HEK293 (cell line): ENCODE data around the gene DNAH3.

Experiments
- CTCF ChIA-PET: fragments of 350-600 bp; formaldehyde crosslinking; extraction: SDS; loops from one replicate; lab custom pipeline; 2021; ENCODE audit warnings: antibody characterized with exemption; lab: Yijun Ruan, JAX
- POLR2A ChIA-PET: fragments of 300-600 bp; formaldehyde crosslinking; extraction: SDS; loops from one replicate; lab custom pipeline; 2020; ENCODE audit warnings: antibody characterized with exemption, inconsistent platforms; lab: Yijun Ruan, JAX
- H3K27ac ChIP-seq: fragments of 200-500 bp; sonication (Bioruptor generic); 2 replicates; pipeline ENCODE4 v1.5.1; 2014; ENCODE audit warnings: low read depth, low read length, control low read depth, inconsistent platforms; ENCODE audit errors: extremely low read depth
- H3K36me3 ChIP-seq, 2 experiments: fragments of 200-500 bp in 1 of 2; sonication (Bioruptor generic) in 1 of 2; 1 replicate in 1 of 2; 2 replicates in 1 of 2; pipeline ENCODE4 v1.5.1; 2014 to 2017; ENCODE audit warnings: inconsistent platforms in 2 of 2, low read length in 2 of 2; ENCODE audit not compliant: control insufficient read depth in 2 of 2, insufficient read depth in 1 of 2
- H3K4me1 ChIP-seq: fragments of 200-500 bp; sonication (Bioruptor generic); 2 replicates; pipeline ENCODE4 v1.5.1; 2014; ENCODE audit warnings: mild to moderate bottlenecking, low read length, inconsistent platforms; ENCODE audit not compliant: control insufficient read depth, insufficient read depth
- H3K4me3 ChIP-seq: 2 replicates; pipeline ENCODE4 v1.5.1; 2011; ENCODE audit warnings: low read depth, mild to moderate bottlenecking, control low read depth, low read length, moderate library complexity
- H3K9me3 ChIP-seq: fragments of 200-500 bp; sonication (Bioruptor generic); 2 replicates; pipeline ENCODE4 v1.5.1; 2014; ENCODE audit warnings: low read depth, low read length, inconsistent platforms; ENCODE audit not compliant: control insufficient read depth, insufficient read depth
- GLIS1 ChIP-seq: fragments of 450-650 bp; formaldehyde crosslinking; IDR thresholded peaks from 2 replicates; pipeline ENCODE4 v1.5.1; 2016; ENCODE audit warnings: missing biosample characterization, missing genetic modification characterization
- MZF1 ChIP-seq: fragments of 450-650 bp; formaldehyde crosslinking; IDR thresholded peaks from 2 replicates; pipeline ENCODE4 v1.5.1; 2017; ENCODE audit warnings: missing biosample characterization, missing genetic modification characterization, borderline replicate concordance
- OVOL3 ChIP-seq: fragments of 450-650 bp; formaldehyde crosslinking; IDR thresholded peaks from 2 replicates; pipeline ENCODE4 v1.5.1; 2016; ENCODE audit warnings: missing biosample characterization, missing genetic modification characterization
- SCRT1 ChIP-seq: fragments of 450-650 bp; formaldehyde crosslinking; IDR thresholded peaks from 2 replicates; pipeline ENCODE4 v1.5.1; 2016; ENCODE audit warnings: missing biosample characterization, missing genetic modification characterization, borderline replicate concordance
- ZEB2 ChIP-seq: fragments of 450-650 bp; formaldehyde crosslinking; IDR thresholded peaks from 2 replicates; pipeline ENCODE4 v1.5.1; 2016; ENCODE audit warnings: missing biosample characterization, missing genetic modification characterization
- ZNF138 ChIP-seq: fragments of 450-650 bp; formaldehyde crosslinking; IDR thresholded peaks from 2 replicates; pipeline ENCODE4 v1.5.1; 2016; ENCODE audit warnings: missing biosample characterization, missing genetic modification characterization, borderline replicate concordance
- ZNF174 ChIP-seq: fragments of 450-650 bp; formaldehyde crosslinking; IDR thresholded peaks from 2 replicates; pipeline ENCODE4 v1.5.0; 2017; ENCODE audit warnings: missing biosample characterization, mild to moderate bottlenecking, missing genetic modification characterization
- ZNF184 ChIP-seq: fragments of 450-650 bp; IDR thresholded peaks from 2 replicates; pipeline ENCODE4 v1.5.1; 2018; ENCODE audit warnings: missing biosample characterization, mild to moderate bottlenecking, missing genetic modification characterization
- ZNF214 ChIP-seq: fragments of 450-650 bp; formaldehyde crosslinking; IDR thresholded peaks from 2 replicates; pipeline ENCODE4 v1.5.1; 2017; ENCODE audit warnings: missing biosample characterization, mild to moderate bottlenecking, missing genetic modification characterization, borderline replicate concordance
- ZNF221 ChIP-seq: fragments of 450-650 bp; formaldehyde crosslinking; IDR thresholded peaks from 2 replicates; pipeline ENCODE4 v1.5.1; 2017; ENCODE audit warnings: missing biosample characterization, missing genetic modification characterization, borderline replicate concordance
- ZNF266 ChIP-seq: fragments of 450-650 bp; formaldehyde crosslinking; IDR thresholded peaks from 2 replicates; pipeline ENCODE4 v1.5.1; 2016; ENCODE audit warnings: missing biosample characterization, missing genetic modification characterization, low read depth
- ZNF350 ChIP-seq: fragments of 450-650 bp; formaldehyde crosslinking; IDR thresholded peaks from 2 replicates; pipeline ENCODE4 v1.5.0; 2017; ENCODE audit warnings: missing biosample characterization, mild to moderate bottlenecking, missing genetic modification characterization
- ZNF354C ChIP-seq: fragments of 450-650 bp; formaldehyde crosslinking; IDR thresholded peaks from 2 replicates; pipeline ENCODE4 v1.5.1; 2016; ENCODE audit warnings: missing biosample characterization, missing genetic modification characterization, low read depth, borderline replicate concordance
- ZNF501 ChIP-seq: fragments of 450-650 bp; formaldehyde crosslinking; IDR thresholded peaks from 2 replicates; pipeline ENCODE4 v1.5.1; 2016; ENCODE audit warnings: missing biosample characterization, missing genetic modification characterization
- ZNF510 ChIP-seq: fragments of 450-650 bp; formaldehyde crosslinking; IDR thresholded peaks from 2 replicates; pipeline ENCODE4 v1.5.1; 2018; ENCODE audit warnings: mild to moderate bottlenecking, missing genetic modification characterization, missing biosample characterization; ENCODE audit not compliant: insufficient replicate concordance
- ZNF548 ChIP-seq: fragments of 450-650 bp; formaldehyde crosslinking; IDR thresholded peaks from 2 replicates; pipeline ENCODE4 v1.5.1; 2016; ENCODE audit warnings: missing biosample characterization, missing genetic modification characterization
- ZNF626 ChIP-seq: fragments of 450-650 bp; sonication (Bioruptor Pico); formaldehyde crosslinking; IDR thresholded peaks from 2 replicates; pipeline ENCODE4 v1.5.1; 2018; ENCODE audit warnings: missing biosample characterization, missing genetic modification characterization, inconsistent platforms
- ZNF664 ChIP-seq: fragments of 450-650 bp; formaldehyde crosslinking; IDR thresholded peaks from 2 replicates; pipeline ENCODE4 v1.5.1; 2016; ENCODE audit warnings: missing biosample characterization, missing genetic modification characterization
- ZNF707 ChIP-seq: fragments of 450-650 bp; formaldehyde crosslinking; IDR thresholded peaks from 2 replicates; pipeline ENCODE4 v1.5.1; 2016; ENCODE audit warnings: missing biosample characterization, missing genetic modification characterization
- ZNF776 ChIP-seq: fragments of 450-650 bp; formaldehyde crosslinking; IDR thresholded peaks from 2 replicates; pipeline ENCODE4 v1.5.0; 2017; ENCODE audit warnings: missing biosample characterization, missing genetic modification characterization, borderline replicate concordance
- ZSCAN16 ChIP-seq: fragments of 450-650 bp; formaldehyde crosslinking; IDR thresholded peaks from 2 replicates; pipeline ENCODE4 v1.5.1; 2016; ENCODE audit warnings: missing biosample characterization, missing genetic modification characterization
- TF ChIP-seq, protein P1 (sequence below): fragments of 450-650 bp; formaldehyde crosslinking; IDR thresholded peaks from 2 replicates; pipeline ENCODE4 v1.5.1; 2016; ENCODE audit warnings: missing biosample characterization, missing genetic modification characterization, borderline replicate concordance
- TF ChIP-seq, protein P2 (sequence below): fragments of 450-650 bp; formaldehyde crosslinking; IDR thresholded peaks from 2 replicates; pipeline ENCODE4 v1.5.1; 2016; ENCODE audit warnings: missing biosample characterization, missing genetic modification characterization, borderline replicate concordance

Gene DNAH3

DNA sequence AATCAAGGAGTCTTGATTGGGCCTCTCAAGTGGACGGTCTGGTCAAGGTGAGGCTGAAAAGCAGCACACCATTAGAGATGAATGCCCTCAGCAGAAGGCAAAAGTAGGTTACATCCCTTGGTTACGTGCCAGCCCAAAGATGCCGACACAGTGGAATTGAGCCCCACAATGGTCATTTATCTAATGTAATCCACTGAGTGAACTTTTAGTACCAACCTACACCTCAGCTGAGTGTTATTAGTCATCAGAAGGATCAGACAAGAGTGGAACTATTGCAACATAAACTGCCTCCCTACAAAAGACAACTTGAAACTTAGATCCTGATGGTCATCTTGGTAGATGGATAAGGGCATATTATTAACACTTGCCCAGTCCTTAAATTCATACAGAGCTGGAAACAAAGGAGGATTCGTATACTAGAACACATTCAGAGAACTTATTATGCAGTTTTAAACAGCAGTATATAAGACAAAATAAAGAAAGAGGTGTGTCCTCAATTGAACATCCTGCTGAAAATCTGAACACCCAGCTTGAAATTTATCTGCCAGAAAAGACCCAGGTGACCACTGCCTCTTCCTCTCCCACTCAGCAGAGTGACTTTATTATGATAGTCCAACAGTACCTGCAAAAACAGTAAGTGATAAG, 253.3 kb downstream of the DNAH3 start (continued):
- TF ChIP-seq, protein P1, sequence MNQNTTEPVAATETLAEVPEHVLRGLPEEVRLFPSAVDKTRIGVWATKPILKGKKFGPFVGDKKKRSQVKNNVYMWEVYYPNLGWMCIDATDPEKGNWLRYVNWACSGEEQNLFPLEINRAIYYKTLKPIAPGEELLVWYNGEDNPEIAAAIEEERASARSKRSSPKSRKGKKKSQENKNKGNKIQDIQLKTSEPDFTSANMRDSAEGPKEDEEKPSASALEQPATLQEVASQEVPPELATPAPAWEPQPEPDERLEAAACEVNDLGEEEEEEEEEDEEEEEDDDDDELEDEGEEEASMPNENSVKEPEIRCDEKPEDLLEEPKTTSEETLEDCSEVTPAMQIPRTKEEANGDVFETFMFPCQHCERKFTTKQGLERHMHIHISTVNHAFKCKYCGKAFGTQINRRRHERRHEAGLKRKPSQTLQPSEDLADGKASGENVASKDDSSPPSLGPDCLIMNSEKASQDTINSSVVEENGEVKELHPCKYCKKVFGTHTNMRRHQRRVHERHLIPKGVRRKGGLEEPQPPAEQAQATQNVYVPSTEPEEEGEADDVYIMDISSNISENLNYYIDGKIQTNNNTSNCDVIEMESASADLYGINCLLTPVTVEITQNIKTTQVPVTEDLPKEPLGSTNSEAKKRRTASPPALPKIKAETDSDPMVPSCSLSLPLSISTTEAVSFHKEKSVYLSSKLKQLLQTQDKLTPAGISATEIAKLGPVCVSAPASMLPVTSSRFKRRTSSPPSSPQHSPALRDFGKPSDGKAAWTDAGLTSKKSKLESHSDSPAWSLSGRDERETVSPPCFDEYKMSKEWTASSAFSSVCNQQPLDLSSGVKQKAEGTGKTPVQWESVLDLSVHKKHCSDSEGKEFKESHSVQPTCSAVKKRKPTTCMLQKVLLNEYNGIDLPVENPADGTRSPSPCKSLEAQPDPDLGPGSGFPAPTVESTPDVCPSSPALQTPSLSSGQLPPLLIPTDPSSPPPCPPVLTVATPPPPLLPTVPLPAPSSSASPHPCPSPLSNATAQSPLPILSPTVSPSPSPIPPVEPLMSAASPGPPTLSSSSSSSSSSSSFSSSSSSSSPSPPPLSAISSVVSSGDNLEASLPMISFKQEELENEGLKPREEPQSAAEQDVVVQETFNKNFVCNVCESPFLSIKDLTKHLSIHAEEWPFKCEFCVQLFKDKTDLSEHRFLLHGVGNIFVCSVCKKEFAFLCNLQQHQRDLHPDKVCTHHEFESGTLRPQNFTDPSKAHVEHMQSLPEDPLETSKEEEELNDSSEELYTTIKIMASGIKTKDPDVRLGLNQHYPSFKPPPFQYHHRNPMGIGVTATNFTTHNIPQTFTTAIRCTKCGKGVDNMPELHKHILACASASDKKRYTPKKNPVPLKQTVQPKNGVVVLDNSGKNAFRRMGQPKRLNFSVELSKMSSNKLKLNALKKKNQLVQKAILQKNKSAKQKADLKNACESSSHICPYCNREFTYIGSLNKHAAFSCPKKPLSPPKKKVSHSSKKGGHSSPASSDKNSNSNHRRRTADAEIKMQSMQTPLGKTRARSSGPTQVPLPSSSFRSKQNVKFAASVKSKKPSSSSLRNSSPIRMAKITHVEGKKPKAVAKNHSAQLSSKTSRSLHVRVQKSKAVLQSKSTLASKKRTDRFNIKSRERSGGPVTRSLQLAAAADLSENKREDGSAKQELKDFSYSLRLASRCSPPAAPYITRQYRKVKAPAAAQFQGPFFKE (tag by site-specific recombination) = no peak
- no peak for TF ChIP-seq ZNF184 (tag by site-specific recombination)
- TF ChIP-seq ZSCAN16 (tag by site-specific recombination) = no peak
- no peak for TF ChIP-seq ZNF174 (tag by site-specific recombination)
- TF ChIP-seq ZNF626 = no peak
- TF ChIP-seq ZNF350 (tag by site-specific recombination) = no peak
- TF ChIP-seq ZNF664 (tag by site-specific recombination) = no peak

DNA sequence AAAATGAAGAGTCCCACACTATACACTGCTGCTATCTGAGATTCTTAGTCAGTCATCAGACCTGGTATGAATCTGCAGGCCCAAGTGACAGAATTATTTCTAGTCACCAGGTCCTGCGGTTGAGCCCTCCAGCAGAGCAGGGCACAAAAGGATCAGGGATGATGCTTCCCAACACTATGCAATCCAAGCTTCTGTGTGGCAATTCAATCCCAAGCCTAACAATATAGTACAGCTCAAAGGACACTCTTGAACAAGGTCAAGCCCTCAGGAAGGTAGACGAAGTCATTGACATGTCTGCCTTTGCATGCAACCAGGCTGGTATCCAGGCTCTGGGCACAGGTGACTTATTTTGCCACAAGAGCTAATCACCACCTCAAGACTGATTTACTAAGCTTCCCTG, 256.3 kb downstream of the DNAH3 start:
- CTCF ChIA-PET = no interaction called here
- POLR2A ChIA-PET = no interaction called here
- H3K9me3 ChIP-seq = no peaks in the 10 kb centered on the region
- TF ChIP-seq ZNF707 = no peak
- TF ChIP-seq ZNF510 (tag by site-specific recombination) = no peak
- no peak for TF ChIP-seq ZEB2
- TF ChIP-seq OVOL3 (tag by site-specific recombination) = no peak
- no peak for TF ChIP-seq SCRT1 (tag by site-specific recombination)
- TF ChIP-seq ZNF138 (tag by site-specific recombination) = no peak
- no peak for TF ChIP-seq ZNF501
- no peak for TF ChIP-seq ZNF214
- no peak for TF ChIP-seq GLIS1 (tag by site-specific recombination)
- TF ChIP-seq ZNF548 (tag by site-specific recombination) = no peak
- H3K4me1 ChIP-seq = no peaks in the 10 kb centered on the region
- no peak overlapping the region for H3K4me3 ChIP-seq
- no peak overlapping the region for H3K27ac ChIP-seq
- peaks cover 0 to 31% of the 10 kb centered on the region in 2 experiments; a peak in 2 of 3 replicates for H3K36me3 ChIP-seq

DNA sequence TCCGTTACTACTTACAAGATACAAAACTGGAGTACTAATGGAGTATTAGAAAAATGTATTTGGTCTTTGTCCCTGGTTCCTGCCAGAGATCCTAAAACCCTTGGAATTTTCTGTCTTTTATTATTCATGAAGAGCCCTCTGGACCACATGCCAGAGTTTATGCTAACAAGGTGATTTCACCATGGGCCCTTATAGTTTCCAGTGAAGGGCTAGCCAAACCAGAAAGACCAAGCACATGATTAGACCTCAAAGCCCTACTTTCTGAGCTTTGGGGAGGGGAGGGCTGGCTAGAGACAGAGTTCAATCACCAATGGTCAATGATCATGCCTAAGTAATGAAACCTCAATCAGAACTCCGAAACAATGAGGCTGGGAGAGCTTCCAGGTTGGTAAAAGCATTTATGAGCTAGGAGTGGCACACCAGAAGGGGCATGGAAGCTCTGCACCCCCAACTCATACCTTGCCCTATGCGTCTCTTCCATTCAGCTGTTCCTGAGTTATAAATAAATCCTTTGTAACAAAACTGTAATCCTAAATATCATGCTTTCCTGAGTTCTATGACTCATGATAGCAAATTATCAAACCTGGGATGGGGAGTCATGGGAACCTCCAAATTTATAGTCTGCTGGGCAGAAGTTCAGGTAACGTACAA, 260.9 kb downstream of the DNAH3 start:
- H3K4me3 ChIP-seq = no peak overlapping the region
- ChIA-PET POLR2A (no interaction called here), CTCF (interaction anchor here (0.6 kb wide), 1 partner anchor 8 kb away, joined by 3 read pairs; no protein-coding TSS in a partner anchor)
- H3K36me3 ChIP-seq = peaks cover 0 to 11% of the 10 kb centered on the region in 2 experiments; a peak in 1 of 3 replicates
- H3K9me3 ChIP-seq = no peaks in the 10 kb centered on the region
- no peaks in the 10 kb centered on the region for H3K4me1 ChIP-seq
- TF ChIP-seq ZNF354C (tag by site-specific recombination) = no peak
- no peak for TF ChIP-seq ZNF350 (tag by site-specific recombination)
- TF ChIP-seq, protein P2, sequence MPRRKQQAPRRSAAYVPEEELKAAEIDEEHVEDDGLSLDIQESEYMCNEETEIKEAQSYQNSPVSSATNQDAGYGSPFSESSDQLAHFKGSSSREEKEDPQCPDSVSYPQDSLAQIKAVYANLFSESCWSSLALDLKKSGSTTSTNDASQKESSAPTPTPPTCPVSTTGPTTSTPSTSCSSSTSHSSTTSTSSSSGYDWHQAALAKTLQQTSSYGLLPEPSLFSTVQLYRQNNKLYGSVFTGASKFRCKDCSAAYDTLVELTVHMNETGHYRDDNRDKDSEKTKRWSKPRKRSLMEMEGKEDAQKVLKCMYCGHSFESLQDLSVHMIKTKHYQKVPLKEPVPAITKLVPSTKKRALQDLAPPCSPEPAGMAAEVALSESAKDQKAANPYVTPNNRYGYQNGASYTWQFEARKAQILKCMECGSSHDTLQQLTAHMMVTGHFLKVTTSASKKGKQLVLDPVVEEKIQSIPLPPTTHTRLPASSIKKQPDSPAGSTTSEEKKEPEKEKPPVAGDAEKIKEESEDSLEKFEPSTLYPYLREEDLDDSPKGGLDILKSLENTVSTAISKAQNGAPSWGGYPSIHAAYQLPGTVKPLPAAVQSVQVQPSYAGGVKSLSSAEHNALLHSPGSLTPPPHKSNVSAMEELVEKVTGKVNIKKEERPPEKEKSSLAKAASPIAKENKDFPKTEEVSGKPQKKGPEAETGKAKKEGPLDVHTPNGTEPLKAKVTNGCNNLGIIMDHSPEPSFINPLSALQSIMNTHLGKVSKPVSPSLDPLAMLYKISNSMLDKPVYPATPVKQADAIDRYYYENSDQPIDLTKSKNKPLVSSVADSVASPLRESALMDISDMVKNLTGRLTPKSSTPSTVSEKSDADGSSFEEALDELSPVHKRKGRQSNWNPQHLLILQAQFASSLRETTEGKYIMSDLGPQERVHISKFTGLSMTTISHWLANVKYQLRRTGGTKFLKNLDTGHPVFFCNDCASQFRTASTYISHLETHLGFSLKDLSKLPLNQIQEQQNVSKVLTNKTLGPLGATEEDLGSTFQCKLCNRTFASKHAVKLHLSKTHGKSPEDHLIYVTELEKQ (tag by site-specific recombination) = no peak
- no peak for TF ChIP-seq ZNF776 (tag by site-specific recombination)
- TF ChIP-seq ZNF221 (tag by site-specific recombination) = no peak
- no peak for TF ChIP-seq MZF1 (tag by site-specific recombination)
- TF ChIP-seq ZNF266 (tag by site-specific recombination) = no peak
- H3K27ac ChIP-seq = no peak overlapping the region
